Measurements from ENCODE around the gene KRT222.

KRT222 gene

DNA sequence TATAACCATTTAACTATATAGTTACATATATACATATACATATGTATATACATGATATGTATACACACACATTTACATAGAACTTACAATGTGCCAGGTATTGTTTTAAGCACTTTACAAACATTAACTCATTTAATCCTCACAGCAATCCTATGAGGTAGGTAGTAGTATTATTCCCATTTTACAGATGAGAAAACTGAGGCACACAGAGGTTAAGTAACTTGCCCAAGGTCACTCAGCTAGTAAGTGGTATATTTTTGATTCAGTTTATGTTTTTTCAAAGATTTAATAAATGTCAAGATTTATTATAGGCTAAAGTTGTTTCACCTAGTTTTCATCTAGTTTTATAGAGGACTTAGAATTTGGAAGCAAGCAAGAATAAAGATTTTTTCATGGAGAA is 6.6 kb downstream of the KRT222 start:
- no peak for DNase-seq (ENCODE audit: low read depth in 4 of 4, low spot score in 1 of 4)

DNA sequence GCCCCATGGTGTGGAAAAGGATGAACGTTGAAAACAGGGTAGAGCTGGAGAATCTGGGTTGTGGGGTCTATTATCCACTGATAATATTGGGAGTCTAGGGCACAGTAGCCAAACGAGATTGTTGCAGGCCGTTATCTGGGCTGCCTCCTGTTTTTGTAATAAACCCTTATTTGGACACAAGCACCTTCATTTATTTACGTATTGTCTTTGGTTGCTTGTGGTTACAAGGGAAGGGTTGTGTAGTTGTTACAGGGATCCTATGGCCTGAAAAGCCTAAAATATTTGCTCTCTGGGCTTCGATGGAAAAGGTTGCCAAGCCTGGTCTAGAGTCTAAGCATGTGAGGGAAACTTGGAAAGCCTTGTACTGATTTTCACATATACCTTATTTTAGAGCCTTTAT is 13.0 kb downstream of the KRT222 start:
- DNase-seq (ENCODE audit: low read depth in 4 of 4, low spot score in 1 of 4), result no peak

DNA sequence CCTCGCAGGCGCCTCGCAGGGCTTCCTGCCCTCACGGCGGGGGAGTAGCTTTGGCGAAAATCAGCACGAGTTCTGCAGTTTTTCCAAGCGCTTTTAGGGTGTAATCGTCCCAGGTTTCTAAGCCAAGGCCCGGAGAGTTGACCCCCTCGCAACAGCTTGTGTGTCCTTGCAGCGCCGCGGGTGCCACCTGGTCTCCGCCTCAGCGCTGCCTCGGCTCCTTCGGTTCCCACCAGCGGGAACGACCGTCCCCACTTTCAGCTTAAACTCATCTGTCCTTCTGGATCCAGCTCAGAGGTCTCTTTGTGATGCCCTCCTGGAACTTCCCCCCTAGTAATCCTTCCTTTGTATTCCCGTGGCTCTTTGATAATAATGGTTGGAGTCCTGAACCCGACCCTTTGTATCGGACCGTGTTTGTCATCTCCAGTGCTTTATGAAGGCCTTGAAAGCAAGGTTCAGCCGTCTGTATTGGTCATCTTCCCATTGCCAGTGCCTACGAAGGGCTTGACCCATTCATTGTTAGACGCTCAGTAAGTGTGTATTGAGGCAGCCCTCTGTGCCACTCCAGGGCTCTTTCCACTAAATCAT is 16.5 kb downstream of the KRT222 start:
- no peak for DNase-seq (ENCODE audit: low read depth in 4 of 4, low spot score in 1 of 4)

DNA sequence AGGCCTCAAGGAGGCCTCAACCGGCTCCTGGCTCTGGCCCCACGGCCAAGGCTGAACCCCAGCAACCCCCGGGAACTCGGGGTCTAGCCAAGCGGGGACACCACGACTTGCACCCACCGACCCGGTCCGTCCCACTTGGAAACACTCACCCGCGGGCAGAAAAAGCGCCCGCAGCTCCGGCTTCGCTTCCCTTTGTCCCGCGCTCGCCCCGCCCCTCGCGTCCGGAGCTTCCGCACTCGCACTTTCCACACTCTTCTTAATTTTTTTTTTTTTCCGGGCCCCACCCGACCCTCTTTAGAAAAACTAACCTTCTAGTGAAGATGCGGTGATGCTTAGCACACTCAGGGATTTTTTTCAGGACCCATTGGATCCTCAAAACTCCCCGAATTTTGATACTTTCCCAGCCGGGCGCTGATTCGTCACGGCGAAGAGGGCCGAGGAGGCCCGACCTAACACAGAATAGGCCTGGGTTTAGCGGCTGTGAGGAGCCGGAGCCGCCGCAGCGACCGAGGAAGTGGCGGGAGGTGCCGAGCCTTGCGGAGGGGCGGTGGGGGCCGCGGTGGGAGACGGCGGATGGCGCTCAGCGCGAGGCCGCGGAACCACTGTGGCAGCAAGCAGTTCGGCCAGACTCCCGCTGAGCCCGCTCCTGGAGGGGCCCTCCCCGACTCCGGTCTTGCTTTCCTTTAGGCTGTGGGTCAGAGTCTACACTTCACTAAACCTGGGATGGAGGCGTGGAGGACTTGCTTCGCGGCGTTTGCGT is 17.2 kb downstream of the KRT222 start, which contains the start of gene SMARCE1:
Gene SMARCE1, minus strand, starts transcription at position 195 of the 760 bp plus-strand sequence. CDS start 2,016 bp downstream, outside the sequence.
- peak; percentile 50 to 55 (median 52) for DNase-seq (ENCODE audit: low read depth in 4 of 4, low spot score in 1 of 4)

DNA sequence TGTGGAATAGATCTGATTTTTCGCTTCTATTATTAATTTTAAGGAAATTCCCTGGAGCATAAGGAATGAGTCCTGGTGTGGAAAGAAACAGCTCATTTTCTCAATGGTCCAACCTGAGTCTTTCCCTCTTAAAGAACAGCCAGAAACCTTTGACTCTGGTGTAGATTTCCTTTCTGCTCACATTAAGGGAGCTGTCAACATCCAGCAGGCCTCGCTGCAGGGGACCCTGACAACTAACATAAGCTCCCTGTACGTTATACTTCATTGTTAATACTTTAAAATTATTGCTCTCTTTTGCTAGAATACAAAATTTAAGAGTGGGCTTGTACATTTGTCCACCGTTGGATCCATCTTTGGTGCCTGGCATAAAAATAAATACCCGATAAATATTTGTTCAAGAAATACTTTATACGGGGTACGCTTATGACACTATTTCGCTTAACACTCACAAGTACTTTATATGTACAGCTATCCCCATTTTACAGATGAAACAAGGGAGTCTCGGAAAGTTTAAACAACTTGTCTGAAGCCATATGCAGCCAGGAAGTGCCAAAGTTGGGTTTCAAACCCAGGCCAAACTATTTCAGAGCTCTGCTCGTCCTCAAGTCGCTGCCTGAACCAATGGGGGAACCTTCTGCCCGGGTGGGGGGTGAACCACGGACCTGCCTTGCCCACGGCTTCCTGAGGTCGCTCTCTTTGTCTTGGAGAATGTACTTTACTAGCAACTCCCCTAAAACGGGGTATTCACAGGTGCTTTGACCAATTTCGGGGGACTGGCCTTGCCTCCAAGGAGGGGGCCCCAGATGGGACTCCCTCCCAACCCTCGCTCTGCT is 18.0 kb downstream of the KRT222 start:
- DNase-seq (ENCODE audit: low read depth in 4 of 4, low spot score in 1 of 4), result peak in 2 of 4 experiments; percentile 32 to 34

DNA sequence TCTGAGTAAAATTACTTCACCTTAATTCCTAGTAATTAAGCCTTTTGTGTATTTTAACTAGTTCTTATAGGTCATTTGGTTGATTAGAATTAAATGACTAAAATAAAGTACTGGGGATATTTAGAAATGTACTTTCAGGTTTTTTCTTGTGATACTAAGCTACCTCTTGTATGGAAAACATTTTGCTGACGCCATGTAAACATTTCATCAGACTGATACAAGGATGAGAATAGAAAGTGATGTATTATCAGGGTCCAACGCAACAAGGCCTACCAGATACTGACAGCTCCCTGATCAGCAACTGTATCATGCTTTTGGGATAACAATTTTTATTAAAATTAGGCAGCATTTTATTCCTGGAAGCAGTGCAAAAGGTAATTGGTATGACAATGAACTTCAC is 19.0 kb downstream of the KRT222 start:
- DNase-seq (ENCODE audit: low read depth in 4 of 4, low spot score in 1 of 4), result no peak

DNA sequence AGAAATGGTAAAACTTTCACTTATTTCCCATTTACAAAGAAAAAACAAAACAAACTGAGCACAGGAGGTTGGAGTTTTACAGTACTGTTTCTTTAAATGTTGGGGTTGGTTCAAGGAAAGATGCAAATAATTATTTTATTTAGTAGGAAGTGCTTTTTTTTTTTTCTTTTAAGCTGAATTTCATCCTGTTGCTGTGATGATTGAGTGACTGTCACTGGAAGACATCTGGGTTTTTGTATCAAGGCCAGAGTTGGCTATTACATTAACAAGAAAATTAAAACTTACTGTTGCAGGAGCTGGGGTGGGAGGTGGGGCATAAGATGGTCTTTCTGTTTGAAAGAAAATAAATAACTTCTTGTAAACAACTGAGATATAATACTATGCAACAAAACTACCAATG is 19.7 kb downstream of the KRT222 start:
- DNase-seq (ENCODE audit: low read depth in 4 of 4, low spot score in 1 of 4), result no peak

DNA sequence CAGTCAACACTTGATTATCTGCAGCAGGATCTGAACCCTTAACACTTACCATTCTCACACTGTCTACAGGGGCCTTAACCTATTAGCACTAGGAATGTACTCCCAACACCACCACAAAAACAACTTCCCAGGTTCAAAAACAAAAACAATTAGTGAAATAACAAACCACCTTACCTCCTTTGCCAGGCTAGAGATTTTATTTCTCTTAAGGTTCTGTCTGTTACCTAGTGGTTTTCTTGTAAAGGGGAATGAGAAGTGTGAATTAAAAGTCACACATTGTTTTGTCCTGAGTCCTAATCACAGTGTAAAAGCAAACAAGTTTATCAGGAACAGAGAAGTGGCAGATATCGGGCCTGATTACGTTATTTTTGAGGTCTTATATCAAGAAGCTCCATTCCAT is 27.0 kb downstream of the KRT222 start:
- no peak for DNase-seq (ENCODE audit: low read depth in 4 of 4, low spot score in 1 of 4)

DNA sequence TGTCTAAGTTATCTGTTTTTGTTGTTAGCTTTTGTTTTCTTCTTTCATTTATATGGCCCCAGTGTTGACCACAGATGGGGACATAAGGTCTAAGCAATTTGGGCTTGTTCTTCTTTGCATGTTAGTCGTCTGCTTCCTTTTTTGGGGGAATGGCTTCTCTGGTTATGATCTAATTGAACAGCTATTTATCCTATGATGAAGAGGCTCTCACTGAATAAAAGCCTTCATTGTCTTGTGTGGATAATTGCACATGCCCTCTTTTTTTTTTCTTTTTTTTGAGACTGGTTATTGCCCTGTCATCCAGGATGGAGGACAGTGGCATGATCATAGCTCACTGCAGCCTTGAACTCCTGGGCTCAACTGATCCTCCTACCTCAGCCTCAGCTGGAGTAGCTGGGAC is 31.1 kb downstream of the KRT222 start:
- DNase-seq (ENCODE audit: low read depth in 4 of 4, low spot score in 1 of 4), result no peak

DNA sequence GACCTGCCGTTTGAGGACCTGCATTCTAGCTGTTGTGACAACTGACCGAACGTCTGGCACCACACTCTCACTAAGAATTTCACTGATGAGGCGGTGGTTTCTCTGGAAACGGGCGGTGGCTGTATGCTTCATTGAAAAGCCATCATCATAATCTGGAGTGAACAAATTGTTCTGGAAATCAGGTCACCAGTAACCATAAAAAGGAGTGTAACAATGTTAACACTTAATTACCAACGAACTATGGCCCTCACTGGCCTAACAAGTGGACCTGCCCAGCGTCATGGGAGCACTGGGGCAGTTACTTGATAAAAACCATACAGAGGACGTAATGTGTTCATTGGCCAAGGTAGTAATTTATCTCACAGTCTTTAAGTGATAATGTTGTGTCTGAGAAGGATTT is 32.8 kb downstream of the KRT222 start:
- no peak for DNase-seq (ENCODE audit: low read depth in 4 of 4, low spot score in 1 of 4)

DNA sequence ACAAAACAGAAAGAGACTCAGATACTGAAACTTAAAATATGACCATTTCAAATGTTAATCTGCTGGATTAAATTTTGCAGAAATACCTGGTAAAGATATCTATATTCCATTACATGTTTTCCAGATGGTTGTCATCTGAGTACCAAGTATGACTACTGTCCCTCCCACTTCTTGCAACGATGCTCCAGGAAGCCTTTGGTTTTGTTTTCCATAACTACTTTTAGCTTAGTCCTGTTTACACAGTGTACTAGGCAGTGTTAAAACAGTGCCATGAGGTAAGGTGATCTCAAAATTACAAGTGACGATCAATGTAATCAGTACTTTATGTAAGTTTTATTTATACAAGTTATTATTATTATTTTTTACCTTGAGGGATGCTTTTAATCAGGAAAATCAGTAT is 35.1 kb downstream of the KRT222 start:
- DNase-seq (ENCODE audit: low read depth in 4 of 4, low spot score in 1 of 4), result no peak

DNA sequence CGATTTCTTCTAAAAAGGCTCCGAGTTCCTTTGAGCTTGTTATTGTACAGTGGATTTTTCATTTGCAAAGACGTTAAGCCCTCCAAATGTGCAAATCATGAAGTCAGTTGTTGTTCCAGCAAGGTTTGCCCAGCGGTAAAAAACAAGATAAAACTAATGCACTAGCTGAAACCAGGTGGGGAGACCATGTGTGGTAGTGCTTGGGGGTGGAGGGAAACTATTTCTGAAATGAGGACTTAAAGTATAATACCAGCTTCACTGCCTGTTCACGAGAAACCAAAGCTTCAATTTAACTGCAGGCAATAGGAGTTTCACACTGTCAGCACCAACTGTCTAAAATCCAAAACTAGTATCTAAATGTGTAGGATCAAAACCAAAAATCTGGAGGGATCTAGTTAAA is 39.7 kb downstream of the KRT222 start:
- no peak for DNase-seq (ENCODE audit: low read depth in 4 of 4, low spot score in 1 of 4)

DNA sequence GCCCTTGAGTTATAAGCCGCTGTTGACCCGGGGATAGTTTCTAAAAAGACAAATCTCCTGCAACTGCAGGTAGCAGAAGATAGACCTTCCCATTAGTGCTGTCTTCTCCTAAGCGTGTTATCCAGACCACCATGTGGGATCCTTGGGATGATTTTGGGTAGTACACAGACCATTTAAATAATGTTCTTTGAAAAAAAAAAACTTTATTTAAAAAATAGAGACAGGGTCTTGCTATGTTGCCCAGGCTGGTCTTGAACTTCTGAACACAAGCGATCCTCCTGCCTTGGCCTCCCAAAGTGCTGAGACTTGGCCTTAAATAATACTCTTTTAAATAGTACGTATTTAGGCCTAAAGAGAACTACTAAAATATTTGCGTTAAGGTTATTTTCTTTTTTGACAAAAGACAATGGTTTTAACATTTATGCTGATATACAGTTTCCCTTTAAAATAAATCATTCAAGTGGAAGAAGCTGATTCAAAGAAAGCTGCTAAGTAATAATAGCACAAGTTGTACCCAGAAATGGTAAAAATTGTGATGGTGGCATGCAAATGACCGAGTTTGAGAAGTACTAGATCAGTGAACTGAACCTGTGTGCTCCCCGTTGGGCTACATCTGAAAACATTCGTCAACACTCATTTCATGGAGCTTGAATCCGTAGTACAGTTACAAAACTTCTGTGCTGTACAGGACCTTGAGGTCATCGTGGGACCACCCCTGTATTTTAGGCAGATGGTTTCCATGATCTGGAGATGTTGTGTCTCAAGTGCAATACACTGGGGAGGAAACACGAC is 41.4 kb downstream of the KRT222 start:
- DNase-seq (ENCODE audit: low read depth in 4 of 4, low spot score in 1 of 4), result no peak

DNA sequence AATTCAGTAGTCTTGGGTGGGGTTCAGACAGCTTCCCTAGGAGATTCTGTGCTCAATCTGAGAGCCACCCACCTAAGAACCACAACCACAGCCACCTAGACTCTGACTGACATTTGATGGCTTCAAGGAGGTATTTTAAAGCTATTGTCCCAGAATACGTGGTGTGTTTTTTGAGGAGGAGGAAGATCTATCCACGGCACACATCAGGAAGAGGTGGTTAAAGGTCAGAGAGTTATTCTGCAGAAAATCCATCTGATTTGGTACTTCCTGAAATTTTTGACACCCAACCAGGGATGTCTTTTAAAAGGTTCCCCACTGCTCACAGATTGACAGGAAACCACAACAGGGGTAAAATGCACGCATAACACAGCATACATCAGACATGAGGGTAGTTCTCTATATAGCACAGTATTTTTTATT is 42.5 kb downstream of the KRT222 start:
- DNase-seq (ENCODE audit: low read depth in 4 of 4, low spot score in 1 of 4), result no peak

DNA sequence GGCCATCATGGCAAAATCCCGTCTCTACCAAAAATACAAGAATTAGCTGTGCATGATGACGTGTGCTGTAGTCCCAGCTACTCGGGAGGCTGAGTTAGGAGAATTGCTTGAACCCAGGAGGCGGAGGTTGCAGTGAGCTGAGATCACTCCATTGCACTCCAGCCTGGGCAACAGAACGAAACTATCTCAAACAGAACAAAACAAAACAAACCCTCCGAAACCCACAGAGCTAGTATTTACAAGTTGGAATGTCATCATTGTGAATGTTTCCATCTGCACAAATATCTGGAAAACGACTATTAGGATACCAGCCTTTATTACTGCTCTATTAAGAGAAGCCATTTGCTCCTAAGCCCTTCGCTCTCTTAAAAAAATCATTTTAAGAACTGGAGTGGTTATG is 43.4 kb downstream of the KRT222 start:
- DNase-seq (ENCODE audit: low read depth in 4 of 4, low spot score in 1 of 4), result no peak

DNA sequence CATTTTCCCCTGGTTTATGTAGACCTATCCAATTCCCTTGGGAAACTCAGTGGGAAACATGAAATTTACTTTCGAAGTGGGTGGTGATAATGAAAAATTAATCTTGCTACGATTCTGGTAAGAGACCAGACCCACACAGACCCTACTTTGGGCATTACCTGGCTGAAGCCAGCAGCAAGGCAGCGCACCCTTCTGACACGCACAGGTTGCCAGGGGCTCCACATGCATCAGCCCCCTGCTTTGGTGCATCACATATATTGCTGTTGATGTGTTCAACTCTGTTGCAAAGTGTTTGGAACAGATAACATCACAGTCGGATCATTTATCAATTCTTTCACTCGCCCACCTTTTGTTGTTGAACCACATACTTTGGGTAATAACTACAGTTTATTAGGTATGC is 44.0 kb downstream of the KRT222 start:
- no peak for DNase-seq (ENCODE audit: low read depth in 4 of 4, low spot score in 1 of 4)

DNA sequence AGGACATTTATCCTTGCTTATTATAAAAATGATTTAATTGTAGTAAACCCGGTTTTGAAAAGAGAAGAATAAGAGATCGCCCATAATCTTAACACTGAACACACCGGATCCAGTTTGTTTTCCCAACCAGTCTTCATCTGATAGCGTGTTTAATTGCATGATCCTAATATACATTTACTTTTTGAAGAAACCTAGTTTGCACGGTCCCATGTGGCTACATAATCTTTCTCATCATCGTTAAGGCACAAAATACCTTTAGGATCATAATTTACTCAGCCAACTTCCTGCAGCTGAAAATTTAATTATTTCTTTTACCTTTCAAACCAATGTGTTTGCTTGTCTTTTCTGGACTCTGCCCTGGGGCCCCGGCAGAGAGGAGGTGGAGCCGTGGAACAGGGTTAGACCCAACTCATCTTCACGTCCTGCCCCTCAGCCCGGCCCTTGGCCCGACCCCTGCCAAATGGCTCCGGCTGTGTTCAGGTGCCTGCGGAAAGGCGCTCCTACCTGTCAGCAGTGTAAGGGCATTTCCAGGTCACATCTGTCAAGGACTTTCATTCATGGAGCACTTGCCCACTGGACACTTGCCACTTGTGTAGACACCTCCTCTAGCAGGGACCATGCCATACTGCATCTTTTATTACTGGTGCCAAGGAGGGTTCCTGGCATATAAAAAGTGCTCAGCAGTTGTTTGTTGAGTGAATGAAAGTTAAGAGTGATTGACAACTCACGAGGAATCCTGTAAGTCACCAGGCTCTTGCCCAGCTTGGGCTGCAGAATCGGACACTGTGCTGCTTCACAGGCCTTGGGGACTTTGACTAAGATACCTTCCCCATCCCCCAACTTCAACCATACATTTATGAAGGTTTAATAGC is 46.0 kb downstream of the KRT222 start:
- DNase-seq (ENCODE audit: low read depth in 4 of 4, low spot score in 1 of 4), result no peak

DNA sequence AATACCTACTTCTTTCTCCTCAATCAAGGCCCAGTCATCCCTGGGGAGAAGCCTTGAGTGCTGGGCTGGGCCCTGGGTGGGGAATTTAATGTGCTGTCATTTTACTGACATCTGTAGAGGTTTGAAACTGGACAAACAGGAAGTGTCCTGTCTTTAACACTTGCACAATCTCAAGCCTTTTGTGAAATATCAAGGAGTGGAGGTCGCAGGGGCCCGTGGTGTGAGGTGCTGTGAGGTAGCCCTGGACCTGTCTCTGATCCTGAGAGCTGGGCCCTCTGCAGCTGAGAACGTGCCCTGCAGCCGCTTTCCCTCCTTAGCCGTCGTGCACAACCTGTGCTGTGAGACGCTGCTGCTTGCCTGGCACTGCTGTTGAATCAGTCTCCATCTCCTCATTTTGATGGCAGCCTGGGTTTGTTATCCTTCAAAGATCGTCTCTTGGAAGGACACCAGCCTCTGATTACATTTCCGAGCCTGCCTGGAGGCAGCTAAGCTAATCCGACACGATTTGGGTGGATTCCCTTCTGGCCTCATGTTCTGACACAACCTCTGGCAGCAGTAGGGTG is 47.2 kb downstream of the KRT222 start:
- DNase-seq (ENCODE audit: low read depth in 4 of 4, low spot score in 1 of 4), result no peak

DNA sequence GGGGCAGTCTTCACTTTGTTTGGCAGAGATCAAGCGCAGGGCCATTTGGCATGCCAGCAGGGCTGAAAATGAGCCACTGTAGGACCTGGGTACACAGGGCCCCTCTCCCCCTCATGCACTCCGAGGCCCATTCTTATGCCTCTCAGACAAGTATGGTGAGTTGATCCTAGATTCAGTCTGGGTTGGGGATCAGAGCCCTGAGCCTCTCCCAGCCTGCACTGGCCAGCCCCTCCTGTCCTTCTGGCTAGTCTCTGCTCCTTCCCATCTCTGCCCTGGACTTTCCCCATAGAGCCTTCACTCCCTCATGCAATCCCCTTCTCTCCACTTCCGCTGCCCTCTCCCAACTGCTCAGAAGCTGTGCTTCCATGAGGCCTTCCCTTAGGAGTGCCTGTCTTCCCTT is 48.4 kb downstream of the KRT222 start:
- DNase-seq (ENCODE audit: low read depth in 4 of 4, low spot score in 1 of 4), result no peak
